Stimulated activated CD8-positive, alpha-beta memory T cell treated with anti-CD3 and anti-CD28 coated beads, Interleukin-7, amount 100 ng/mL, for 1 hour (primary cell): ENCODE data around the gene SMC1B.
"Not testable (repeated sequence)": the region's sequence is repeated elsewhere in the genome, so short reads cannot be mapped to it uniquely, and the experiment has no call there.

Experiments used
- DNase-seq, 2 donors: peaks; one replicate each; pipeline ENCODE4 v3.0.0-alpha.2; 2020; ENCODE audit warnings: low read depth in 2 of 2

SMC1B gene

DNA sequence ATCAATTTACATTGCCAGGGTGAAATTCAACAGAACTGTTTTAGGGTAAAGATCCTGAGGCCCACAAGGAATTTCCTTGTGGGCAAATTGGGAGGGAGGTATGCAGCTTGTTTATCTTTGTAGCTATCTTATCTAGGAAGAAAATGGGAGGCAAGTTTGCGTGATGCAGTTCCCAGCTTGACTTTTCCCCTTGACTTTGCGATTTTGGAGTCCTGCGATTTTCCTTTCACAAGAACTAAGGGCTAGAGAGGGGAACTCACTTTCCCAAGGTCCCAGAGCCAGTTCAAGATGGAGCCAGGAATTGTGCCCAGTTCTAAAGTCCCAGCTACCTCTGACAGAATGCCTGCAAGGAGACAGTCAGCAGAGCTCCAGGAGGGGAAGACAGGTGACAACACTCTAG, 30.8 kb upstream of the SMC1B start:
- DNase-seq = no peak

GRCh38 chr22:45442116-45442515, 28.7 kb upstream of the SMC1B start:
- no peak for DNase-seq

- DNase-seq = no peak
Measured at GRCh38 chr22:45441138-45441537, 27.7 kb upstream of the SMC1B start.

- DNase-seq = not testable (repeated sequence)
Measured at GRCh38 chr22:45440688-45441087, 27.3 kb upstream of the SMC1B start.

- no peak for DNase-seq
Measured at GRCh38 chr22:45438336-45438735, 24.9 kb upstream of the SMC1B start.

DNA sequence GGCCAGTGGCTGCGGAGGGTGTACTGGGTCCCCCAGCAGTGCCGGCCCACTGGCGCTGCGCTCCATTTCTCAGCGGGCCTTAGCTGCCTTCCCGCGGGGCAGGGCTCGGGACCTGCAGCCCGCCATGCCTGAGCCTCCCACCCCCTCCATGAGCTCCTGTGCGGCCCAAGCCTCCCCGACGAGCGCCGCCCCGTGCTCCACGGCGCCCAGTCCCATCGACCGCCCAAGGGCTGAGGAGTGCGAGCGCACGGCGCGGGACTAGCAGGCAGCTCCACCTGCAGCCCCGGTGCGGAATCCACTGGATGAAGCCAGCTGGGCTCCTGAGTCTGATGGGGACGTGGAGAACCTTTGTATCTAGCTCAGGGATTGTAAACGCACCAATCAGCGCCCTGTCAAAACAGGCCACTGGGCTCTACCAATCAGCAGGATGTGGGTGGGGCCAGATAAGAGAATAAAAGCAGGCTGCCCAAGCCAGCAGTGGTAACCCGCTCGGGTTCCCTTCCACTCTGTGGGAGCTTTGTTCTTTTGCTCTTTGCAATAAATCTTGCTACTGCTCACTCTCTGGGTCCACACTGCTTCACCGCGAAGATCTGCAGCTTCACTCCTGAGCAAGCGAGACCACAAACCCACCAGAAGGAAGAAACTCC, 23.6 kb upstream of the SMC1B start:
- DNase-seq = not testable (repeated sequence)

GRCh38 chr22:45435544-45436139, 22.2 kb upstream of the SMC1B start:
- peak; percentile 58 to 68 for DNase-seq

DNA sequence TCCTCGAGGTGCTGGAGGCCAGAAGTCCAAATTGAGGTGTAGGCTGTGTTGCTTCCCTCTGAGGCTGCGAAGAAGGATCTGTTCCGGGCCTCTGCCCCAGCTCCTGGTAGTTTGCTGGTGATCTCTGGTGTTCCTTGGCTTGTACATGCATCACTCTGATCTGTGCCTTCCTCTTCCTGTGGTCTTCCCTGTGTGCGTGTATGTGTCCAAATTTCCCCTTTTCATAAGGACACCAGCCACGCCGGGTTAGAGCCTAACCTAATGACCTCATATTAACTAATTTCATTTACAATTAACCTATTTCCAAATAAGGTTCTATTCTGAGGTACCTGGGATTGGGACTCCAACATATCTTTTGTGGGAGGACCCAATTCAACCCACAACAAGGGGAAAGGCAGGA, 21.6 kb upstream of the SMC1B start:
- DNase-seq = no peak

- no peak for DNase-seq
Measured at GRCh38 chr22:45430871-45431270, 17.5 kb upstream of the SMC1B start.

DNA sequence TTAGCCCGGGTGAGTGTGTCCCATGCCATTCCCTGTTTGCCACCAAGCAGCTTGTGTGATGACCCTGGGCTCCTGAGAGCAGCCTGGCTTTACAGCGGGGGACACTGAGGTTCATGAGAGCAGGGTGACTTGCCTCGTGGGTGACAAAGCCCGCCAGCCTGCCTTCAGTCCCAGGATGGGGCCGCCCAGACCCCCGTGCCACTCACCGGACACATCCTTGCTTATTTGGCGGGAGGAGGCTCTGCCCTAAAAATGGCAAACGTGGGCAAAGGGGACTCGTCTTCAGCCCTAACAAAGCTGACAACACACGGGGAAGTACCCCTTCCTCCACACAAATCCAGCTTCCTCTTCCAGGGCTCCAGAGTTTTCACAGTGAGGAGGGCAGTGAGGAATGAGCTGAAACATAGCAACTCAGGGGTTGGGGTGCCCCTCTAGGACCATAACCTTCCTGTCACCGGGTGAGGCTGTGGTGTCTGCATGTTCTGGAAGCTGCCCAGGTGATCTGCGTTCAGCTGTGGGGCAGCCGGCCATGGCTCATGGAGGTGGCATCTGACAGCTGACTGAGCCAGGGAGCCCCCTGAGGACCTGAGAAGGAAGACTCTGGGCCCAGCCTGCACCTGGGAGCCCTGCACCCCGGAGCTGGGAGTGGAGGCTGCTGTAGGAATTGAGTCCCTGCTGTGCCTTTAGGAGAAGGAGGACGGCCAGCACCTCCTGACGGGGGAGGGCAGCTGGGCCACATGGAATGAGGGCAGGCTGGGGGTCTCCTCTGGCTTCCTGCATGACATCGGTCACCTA, 16.8 kb upstream of the SMC1B start:
- no peak for DNase-seq

GRCh38 chr22:45429424-45429823, 16.0 kb upstream of the SMC1B start:
- no peak for DNase-seq

DNA sequence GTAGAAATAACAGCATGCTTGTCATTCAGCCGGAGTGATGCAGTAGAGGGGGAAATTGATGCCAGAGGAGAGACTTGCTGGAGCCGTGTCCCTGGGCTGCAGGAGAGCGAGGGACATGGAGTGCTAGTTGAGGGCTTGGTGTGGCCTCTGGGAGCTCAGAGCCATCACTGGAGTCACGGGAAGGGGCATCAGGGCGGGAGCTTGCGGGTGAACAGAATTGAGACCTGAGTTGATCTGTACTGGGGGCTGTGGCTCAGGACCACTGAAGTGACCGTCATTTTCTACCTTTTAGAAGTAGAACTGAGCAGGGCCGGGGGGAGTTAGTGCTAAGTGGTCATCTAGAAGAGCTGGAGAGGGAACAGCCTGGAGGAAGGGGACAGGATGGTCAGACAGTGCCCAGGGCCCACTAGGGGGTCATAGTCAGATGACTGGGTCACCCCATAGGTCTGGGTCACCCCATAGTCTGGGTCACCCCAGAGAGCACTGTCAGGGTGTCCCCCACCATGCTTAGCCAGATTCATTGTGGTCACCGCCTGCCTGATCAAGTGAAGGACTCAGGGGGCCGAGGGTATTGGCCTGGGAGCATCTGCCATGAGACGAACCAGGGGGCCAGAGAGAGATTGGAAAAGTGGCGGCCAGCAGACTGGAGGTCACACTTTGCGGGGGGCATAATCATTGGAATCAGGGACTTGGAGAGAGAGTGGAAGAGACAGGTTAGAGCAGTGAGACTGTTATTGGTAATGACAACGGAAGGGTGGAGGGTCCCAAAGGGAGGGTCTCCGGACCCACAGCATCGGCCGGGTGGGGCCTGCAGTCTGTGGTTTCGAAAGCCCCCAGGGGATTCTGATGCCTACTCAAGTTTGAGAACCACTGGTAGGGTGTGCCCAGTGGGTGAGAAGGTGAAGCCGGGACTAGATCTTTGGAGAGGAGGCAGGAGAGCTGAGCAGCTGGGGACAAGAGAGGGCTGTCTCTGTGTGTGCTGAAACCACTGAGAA, 15.3 kb upstream of the SMC1B start:
- DNase-seq = no peak

- no peak for DNase-seq
Measured at GRCh38 chr22:45427114-45427513, 13.7 kb upstream of the SMC1B start.

GRCh38 chr22:45426387-45426786, 13.0 kb upstream of the SMC1B start:
- DNase-seq = no peak

DNA sequence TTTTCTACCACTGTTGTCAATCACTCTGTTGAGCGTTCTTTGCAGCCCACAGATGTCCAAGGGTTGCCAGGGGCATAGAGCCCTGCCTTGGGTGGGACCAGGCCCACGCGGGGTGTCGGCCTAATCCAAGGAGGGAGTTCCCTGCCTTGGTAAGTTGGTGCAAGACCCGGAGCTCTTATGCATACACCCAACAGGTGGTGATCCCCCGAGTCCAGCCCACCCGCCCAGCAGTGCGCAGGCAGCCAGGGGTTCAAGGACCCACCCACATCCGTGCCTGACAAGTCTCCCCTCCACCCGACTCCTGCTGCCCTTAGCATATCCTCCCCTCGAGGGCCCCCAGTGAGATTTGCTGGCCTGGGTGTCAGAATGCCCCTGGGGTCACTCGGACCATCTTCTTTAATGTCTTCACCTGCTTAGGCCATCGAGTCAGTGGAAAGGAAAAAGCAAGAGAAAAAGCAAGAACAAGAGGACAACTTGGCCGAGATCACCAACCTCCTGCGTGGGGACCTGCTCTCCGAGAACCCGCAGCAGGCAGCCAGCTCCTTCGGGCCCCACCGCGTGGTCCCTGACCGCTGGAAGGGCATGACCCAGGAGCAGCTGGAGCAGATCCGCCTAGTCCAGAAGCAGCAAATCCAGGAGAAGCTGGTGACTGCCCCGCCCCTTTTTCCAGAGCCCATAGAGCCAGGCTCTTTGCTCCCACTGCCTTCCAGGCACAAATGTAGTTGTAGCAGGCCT, 12.3 kb upstream of the SMC1B start:
- no peak for DNase-seq

GRCh38 chr22:45425101-45425500, 11.7 kb upstream of the SMC1B start:
- no peak for DNase-seq

- DNase-seq = no peak
Measured at GRCh38 chr22:45424241-45424731, 10.9 kb upstream of the SMC1B start.

GRCh38 chr22:45423524-45423923, 10.1 kb upstream of the SMC1B start:
- DNase-seq = no peak

- no peak for DNase-seq
Measured at GRCh38 chr22:45422237-45422983, 9.0 kb upstream of the SMC1B start.

DNA sequence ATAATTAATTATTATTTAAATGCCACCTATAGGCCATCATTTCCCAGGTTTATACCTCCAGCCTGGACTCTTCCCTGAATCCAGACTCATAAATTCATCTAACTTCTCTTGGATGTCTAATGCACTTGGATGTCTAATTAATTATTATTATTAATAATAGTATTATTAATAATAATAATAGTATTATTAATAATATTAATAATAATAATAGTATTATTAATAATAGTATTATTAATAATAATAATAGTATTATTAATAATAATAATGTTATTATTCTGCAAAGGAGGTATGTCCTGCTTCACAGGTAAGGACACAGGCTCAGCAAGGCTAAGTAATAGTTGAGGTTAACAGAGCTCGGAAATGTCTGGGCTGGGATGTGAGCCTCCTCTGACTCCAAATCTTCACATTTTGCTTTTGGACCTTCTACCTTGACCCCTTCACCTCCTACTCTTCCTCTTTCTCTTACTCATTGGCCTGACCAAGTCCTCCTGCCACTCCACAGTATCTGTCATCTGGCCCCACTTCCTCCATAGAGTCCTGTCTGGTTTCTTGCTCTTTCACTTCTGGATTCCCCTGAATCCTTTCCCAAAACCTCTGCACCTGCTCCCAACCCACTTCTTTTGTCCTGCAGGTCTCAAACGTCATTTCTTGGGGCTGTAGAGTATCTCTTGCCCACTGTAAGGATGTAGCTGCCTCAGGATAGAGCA, 8.1 kb upstream of the SMC1B start:
- no peak for DNase-seq
